Activated CD4-positive, alpha-beta T cell treated with anti-CD3 and anti-CD28 coated beads, Interleukin-2, amount 10 ng/mL, durations not matched to agents 24 days and 14 days (primary cell): Measurements from ENCODE around the gene CFAP44. TPM values are rescaled to one million over a fixed set of nuclear protein-coding genes. Genes with fewer than 3 reads are reported as not detected.
A peak's percentile ranks its signal among the peaks of the same experiment; 100 is the strongest.
"Not testable (repeated sequence)": the region's sequence is repeated elsewhere in the genome, so short reads cannot be mapped to it uniquely, and the experiment has no call there.

Experiments
- DNase-seq: peaks from one replicate; pipeline ENCODE4 v3.0.0; 2022
- H3K27ac Mint-ChIP-seq: one replicate; pipeline ENCODE4 v1.8.0; 2022; ENCODE audit warnings: mild to moderate bottlenecking, mixed read lengths
- H3K27me3 Mint-ChIP-seq: one replicate; pipeline ENCODE4 v1.8.0; 2022; ENCODE audit warnings: mixed read lengths
- H3K36me3 Mint-ChIP-seq: one replicate; pipeline ENCODE4 v1.8.0; 2022; ENCODE audit warnings: low read depth, mild to moderate bottlenecking, mixed read lengths
- H3K4me1 Mint-ChIP-seq: one replicate; pipeline ENCODE4 v1.8.0; 2021; ENCODE audit warnings: mixed read lengths
- H3K4me3 Mint-ChIP-seq: one replicate; pipeline ENCODE4 v1.8.0; 2022; ENCODE audit warnings: mild to moderate bottlenecking, moderate library complexity, mixed read lengths
- H3K9me3 Mint-ChIP-seq: one replicate; pipeline ENCODE4 v1.8.0; 2021; ENCODE audit warnings: mixed read lengths
- intact Hi-C: fragments of 100-400 bp; cut with micrococcal nuclease; formaldehyde crosslinking; loops from one replicate; pipeline ENCODE4 v1.15.1; 2023
- total RNA-seq: library from RNA; stranded (reverse); gene quantifications from 2 replicates; pipeline ENCODE4 v1.2.3, GENCODE V29; 2022

The CFAP44 gene, protein sequence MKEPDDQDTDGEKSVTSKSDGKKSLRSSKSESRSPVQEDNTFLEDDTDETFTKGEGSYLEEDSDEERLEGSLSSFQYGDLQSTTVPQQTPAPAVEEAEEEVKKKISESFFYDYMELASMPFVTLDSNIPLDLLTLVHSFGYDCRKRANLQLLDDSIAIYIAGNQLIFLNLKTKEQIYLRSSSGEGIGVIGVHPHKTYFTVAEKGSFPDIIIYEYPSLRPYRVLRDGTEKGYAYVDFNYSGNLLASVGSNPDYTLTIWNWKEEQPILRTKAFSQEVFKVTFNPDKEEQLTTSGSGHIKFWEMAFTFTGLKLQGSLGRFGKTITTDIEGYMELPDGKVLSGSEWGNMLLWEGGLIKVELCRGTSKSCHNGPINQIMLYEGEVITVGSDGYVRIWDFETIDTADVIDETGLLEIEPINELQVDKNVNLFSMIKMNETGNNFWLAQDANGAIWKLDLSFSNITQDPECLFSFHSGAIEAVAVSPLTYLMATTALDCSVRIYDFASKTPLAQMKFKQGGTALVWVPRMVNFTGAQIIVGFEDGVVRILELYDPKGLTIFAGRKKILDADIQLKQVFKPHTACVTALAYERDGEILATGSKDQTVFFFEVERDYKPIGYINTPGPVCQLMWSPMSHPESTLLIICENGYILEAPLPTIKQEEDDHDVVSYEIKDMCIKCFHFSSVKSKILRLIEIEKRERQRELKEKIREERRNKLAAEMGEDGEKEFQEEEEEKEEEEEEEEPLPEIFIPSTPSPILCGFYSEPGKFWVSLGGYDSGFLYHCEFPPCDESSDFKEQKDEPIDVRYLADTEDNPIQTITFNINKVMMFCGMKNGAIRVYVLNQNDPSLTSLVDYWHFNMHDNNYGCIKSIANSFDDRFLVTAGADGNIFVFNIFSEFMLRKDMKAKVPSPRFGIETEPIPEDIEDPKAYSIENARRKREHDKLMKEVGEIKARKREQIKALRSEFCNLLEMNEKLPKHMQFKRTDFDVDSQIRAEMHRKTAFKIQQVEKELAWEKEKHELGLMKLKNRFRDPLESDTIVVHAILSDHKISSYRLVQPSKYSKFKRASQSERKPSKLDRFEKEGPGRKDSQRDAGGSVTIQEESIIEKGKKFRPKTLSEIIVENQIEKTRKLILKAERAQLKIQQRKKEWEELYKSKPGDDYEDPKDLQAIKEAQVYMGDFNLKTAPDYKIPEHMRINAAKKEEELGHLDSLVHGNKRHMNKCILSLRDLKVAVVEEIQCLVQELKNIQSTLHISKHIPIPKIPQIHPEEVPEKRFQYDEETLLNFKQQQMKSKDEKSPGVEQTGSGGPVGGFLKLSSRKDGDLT (N-terminal part only)
- 2.5 and 2.7 TPM in 2 replicates for total RNA-seq

- no peak within 1 kb of the TSS for H3K27ac Mint-ChIP-seq
- DNase-seq = peak; percentile 86
- no peaks in the 10 kb centered on the region for H3K9me3 Mint-ChIP-seq
- peaks cover 9% of the 10 kb centered on the region for H3K36me3 Mint-ChIP-seq
- H3K27me3 Mint-ChIP-seq = no peaks in the 10 kb centered on the region
- H3K4me3 Mint-ChIP-seq = peak within 1 kb of the TSS; percentile 30
- intact Hi-C loops = no loop called here
- H3K4me1 Mint-ChIP-seq = no peaks in the 10 kb centered on the region
These were observed at the start of gene CFAP44 for GRCh38 chr3:113441051-113441770. Gene CFAP44, minus strand, starts transcription at chr3:113441493. Its CDS starts 7,829 bp downstream, at chr3:113433664.

- H3K9me3 Mint-ChIP-seq = peaks cover 5% of the 10 kb centered on the region
- H3K27ac Mint-ChIP-seq = no peak overlapping the region
- intact Hi-C loops = no loop called here
- peaks cover 30% of the 10 kb centered on the region for H3K36me3 Mint-ChIP-seq
- H3K4me3 Mint-ChIP-seq = no peak overlapping the region
- peak; percentile 70 for DNase-seq
- H3K27me3 Mint-ChIP-seq = no peaks in the 10 kb centered on the region
- H3K4me1 Mint-ChIP-seq = peaks cover 4% of the 10 kb centered on the region
These were observed 43.9 kb upstream of the CFAP44 start for GRCh38 chr3:113485161-113485609.

DNA sequence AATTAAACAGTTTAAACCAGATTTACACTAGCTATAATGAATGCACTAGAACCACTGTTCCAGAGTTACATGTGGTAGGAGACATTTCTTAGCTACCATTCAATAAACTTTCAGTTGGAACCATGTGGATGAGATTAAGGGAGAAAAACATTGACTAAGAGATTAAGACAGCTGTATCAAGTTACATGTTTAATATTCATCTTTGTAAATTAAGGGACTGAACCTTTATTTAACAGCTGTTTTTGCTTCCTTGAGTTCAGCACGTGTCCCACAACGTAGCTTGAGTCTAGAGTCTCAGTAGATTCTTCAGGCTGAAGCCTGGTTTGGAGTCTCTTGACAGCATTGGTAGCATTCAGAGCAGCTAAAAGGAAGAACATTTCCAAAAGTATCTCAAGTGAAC, 27.2 kb upstream of the CFAP44 start:
- intact Hi-C loops = no loop called here
- peaks cover 33% of the 10 kb centered on the region for H3K36me3 Mint-ChIP-seq

GRCh38 chr3:113461488-113461887, 20.2 kb upstream of the CFAP44 start:
- no peak for DNase-seq
- Mint-ChIP-seq H3K4me3 (no peak overlapping the region), H3K4me1 (no peaks in the 10 kb centered on the region), H3K27me3 (no peaks in the 10 kb centered on the region), H3K36me3 (peaks cover 55% of the 10 kb centered on the region), H3K9me3 (peaks cover 5% of the 10 kb centered on the region), H3K27ac (no peak overlapping the region)
- intact Hi-C loops = no loop called here

More for the DNA sequence above, 27.2 kb upstream of the CFAP44 start:
- no peak overlapping the region for H3K4me3 Mint-ChIP-seq
- no peak for DNase-seq
- H3K4me1 Mint-ChIP-seq = peaks cover 2% of the 10 kb centered on the region
- no peaks in the 10 kb centered on the region for H3K27me3 Mint-ChIP-seq
- no peak overlapping the region for H3K27ac Mint-ChIP-seq
- H3K9me3 Mint-ChIP-seq = peaks cover 3% of the 10 kb centered on the region

- intact Hi-C loops, H3K27me3 Mint-ChIP-seq, H3K9me3 Mint-ChIP-seq, H3K4me1 Mint-ChIP-seq, H3K27ac Mint-ChIP-seq, H3K4me3 Mint-ChIP-seq, DNase-seq: not testable (repeated sequence)
- peaks cover 47% of the 10 kb centered on the region for H3K36me3 Mint-ChIP-seq
These were observed 17.3 kb upstream of the CFAP44 start for GRCh38 chr3:113458554-113458953.

DNA sequence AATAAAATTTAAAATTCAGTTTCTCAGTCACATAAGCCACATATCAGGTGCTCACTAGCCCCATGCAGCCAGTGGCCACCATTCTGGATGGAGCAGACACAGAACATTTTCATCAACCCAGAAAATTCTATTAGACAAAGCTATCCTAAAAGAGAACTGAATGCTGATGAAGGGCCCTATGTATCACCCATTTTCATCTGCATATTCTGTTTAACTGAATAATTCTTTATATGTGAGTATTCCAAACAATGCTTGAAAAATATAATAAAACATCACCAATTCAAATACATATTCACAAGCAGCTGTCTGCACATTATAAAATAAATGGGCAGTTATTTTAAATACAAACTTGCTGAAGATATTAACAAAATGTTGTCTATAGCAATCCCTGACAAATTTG, 14.2 kb upstream of the CFAP44 start:
- intact Hi-C loops = no loop called here
- Mint-ChIP-seq H3K4me3 (no peak overlapping the region), H3K27ac (no peak overlapping the region), H3K9me3 (no peaks in the 10 kb centered on the region), H3K4me1 (no peaks in the 10 kb centered on the region), H3K27me3 (no peaks in the 10 kb centered on the region), H3K36me3 (peaks cover 36% of the 10 kb centered on the region)
- DNase-seq = no peak

DNA sequence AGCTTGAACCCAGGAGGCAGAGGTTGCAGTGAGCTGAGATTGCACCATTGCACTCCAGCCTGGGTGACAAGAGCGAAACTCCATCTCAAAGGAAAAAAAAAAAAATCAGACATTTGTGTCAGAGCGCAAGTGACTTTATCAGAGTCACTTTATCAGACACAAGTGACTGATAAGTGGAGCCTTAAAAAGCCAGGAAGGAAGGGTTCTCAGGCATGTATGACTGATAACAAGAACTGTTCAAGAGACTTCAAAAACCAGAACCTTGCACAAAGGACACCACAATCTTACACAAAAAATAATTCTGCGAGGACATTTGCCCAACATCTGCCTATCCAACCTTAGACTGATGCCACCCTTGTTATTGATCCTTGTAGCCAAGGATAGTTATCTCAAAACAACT, 13.3 kb upstream of the CFAP44 start:
- peaks cover 28% of the 10 kb centered on the region for H3K36me3 Mint-ChIP-seq
- H3K4me3 Mint-ChIP-seq = no peak overlapping the region
- H3K27me3 Mint-ChIP-seq = no peaks in the 10 kb centered on the region
- DNase-seq = no peak
- H3K27ac Mint-ChIP-seq = no peak overlapping the region
- H3K9me3 Mint-ChIP-seq = no peaks in the 10 kb centered on the region
- intact Hi-C loops = no loop called here
- H3K4me1 Mint-ChIP-seq = no peaks in the 10 kb centered on the region

GRCh38 chr3:113454057-113454456, 12.8 kb upstream of the CFAP44 start:
- Mint-ChIP-seq H3K4me1 (no peaks in the 10 kb centered on the region), H3K36me3 (peaks cover 24% of the 10 kb centered on the region), H3K4me3 (no peak overlapping the region), H3K9me3 (no peaks in the 10 kb centered on the region), H3K27me3 (no peaks in the 10 kb centered on the region), H3K27ac (no peak overlapping the region)
- intact Hi-C loops = no loop called here
- no peak for DNase-seq

GRCh38 chr3:113450911-113451310, 9.6 kb upstream of the CFAP44 start:
- H3K4me3 Mint-ChIP-seq = no peak overlapping the region
- no peaks in the 10 kb centered on the region for H3K9me3 Mint-ChIP-seq
- H3K36me3 Mint-ChIP-seq = peaks cover 19% of the 10 kb centered on the region
- no peaks in the 10 kb centered on the region for H3K4me1 Mint-ChIP-seq
- H3K27me3 Mint-ChIP-seq = no peaks in the 10 kb centered on the region
- intact Hi-C loops = no loop called here
- DNase-seq = no peak
- no peak overlapping the region for H3K27ac Mint-ChIP-seq

DNA sequence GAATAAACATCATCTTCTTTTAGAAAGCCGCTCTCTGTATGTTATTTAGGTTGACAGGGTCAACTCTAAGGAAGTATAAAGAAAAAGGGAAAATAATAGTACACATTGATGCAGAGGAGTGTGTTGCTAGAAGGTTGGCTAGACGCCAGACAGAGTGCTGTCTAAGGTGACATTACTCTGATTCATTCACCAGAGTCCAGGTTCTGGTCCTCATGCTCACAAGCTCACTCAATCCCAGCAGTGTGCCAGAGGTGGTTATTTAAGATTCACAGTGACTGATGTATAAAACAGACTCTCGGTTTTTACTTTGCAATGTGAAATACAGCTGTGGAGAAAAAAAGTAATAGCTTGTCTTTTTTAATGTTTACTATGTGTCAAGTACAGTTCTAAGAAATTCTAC, 1.7 kb downstream of the CFAP44 start:
- no peaks in the 10 kb centered on the region for H3K4me1 Mint-ChIP-seq
- H3K36me3 Mint-ChIP-seq = peaks cover 2% of the 10 kb centered on the region
- H3K9me3 Mint-ChIP-seq = no peaks in the 10 kb centered on the region
- H3K27me3 Mint-ChIP-seq = no peaks in the 10 kb centered on the region
- no peak overlapping the region for H3K4me3 Mint-ChIP-seq
- DNase-seq = peak; percentile 11
- H3K27ac Mint-ChIP-seq = no peak overlapping the region
- intact Hi-C loops = no loop called here

GRCh38 chr3:113438224-113438623, 3.1 kb downstream of the CFAP44 start:
- no peaks in the 10 kb centered on the region for H3K9me3 Mint-ChIP-seq

DNA sequence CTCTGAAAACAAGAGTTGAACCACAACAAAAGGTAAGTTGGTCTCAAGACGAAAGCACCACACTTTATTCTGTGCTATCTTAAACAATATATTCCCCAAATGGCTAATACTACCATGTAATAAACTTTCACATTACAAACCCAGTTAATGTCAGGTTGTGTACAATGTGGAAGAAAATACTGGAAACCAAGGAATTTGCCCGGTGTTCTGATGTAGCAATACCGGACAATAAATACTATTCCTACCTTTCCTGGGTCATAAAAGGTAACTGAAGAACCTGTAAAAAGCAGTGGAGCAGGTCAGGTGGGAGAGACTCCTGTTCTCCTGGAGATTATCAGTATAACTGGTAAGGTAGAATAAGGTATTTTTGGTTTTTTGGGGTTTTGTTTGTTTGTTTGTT, 3.9 kb downstream of the CFAP44 start:
- Mint-ChIP-seq H3K27ac (no peak overlapping the region), H3K4me1 (no peaks in the 10 kb centered on the region), H3K36me3 (peaks cover under 1% of the 10 kb centered on the region), H3K9me3 (no peaks in the 10 kb centered on the region), H3K27me3 (no peaks in the 10 kb centered on the region), H3K4me3 (no peak overlapping the region)
- intact Hi-C loops = no loop called here
- peak; percentile 8 for DNase-seq

More at GRCh38 chr3:113438224-113438623, 3.1 kb downstream of the CFAP44 start:
- no peaks in the 10 kb centered on the region for H3K4me1 Mint-ChIP-seq
- H3K36me3 Mint-ChIP-seq = no peaks in the 10 kb centered on the region
- intact Hi-C loops = no loop called here
- no peak overlapping the region for H3K4me3 Mint-ChIP-seq
- peak; percentile 45 for DNase-seq
- H3K27ac Mint-ChIP-seq = no peak overlapping the region
- no peaks in the 10 kb centered on the region for H3K27me3 Mint-ChIP-seq

GRCh38 chr3:113436809-113437208, 4.5 kb downstream of the CFAP44 start:
- Mint-ChIP-seq H3K4me3 (no peak overlapping the region), H3K36me3 (peaks cover 2% of the 10 kb centered on the region), H3K9me3 (no peaks in the 10 kb centered on the region), H3K4me1 (no peaks in the 10 kb centered on the region), H3K27ac (no peak overlapping the region), H3K27me3 (no peaks in the 10 kb centered on the region)
- peak; percentile 52 for DNase-seq
- intact Hi-C loops = no loop called here
